Activated T-helper 1 cell treated with Interleukin-2 at 50 U/mL for 16 hours (primary cell): ENCODE results near the gene PTS.

Experiments
- DNase-seq: peaks from one replicate; pipeline ENCODE4 v3.0.0-alpha.2; 2020; ENCODE audit warnings: low read depth

The PTS gene

DNA sequence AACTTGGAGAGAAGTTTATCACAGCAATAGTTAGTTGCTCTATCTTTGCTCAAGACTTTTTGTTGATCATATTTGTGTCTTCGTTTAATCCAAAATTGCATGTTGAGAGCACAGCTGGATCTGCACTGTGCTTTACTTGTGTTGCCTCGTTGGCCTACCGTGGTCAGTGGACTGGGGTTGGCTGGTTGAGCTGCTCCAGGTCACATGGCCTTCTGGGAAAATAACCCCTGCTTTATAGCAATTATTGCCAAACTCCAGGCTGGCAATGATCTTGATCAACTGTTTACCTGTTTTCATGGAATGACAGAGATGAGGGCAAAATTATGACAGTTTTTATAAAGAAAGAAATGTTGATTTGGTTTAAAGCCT is 40.2 kb downstream of the PTS start:
- no peak for DNase-seq

DNA sequence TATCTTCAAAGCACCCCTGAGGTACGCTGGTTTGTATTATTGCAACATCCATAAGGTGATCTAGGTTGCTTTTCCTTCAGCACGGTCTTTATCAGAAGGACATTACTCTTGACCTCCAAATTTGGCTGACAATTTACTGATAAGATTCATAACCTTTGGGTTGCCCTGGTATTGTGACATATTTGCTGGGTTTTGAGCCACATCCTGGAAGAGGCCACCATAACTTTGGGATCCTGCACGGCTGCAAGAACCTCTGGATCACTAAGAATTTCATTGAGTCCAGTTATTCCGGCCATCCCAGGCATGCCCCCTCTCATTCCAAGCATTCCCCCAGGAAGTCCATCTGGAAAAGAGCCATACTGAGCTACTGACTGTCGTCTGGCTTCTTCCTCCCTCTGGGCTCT is 41.0 kb downstream of the PTS start:
- DNase-seq = no peak

DNA sequence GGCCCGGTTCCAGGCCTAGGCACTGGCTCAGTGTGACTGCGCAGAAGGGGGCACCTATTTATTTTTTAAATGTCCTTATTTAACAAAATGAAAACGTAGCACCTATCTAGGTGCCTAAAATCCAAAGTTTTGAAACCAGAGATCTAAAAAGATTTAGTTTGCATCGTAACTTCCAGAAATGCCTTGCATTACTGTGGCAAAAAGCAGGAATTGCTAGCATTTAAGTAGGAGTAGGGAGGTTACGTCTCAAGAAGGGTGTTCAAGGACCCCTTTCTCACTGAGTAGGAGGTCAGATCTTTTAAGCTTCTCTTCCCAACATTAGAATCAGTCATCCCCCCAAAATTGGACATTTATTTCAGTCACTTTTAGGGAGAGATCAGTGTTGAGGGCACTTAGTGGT is 42.2 kb downstream of the PTS start:
- DNase-seq = no peak

DNA sequence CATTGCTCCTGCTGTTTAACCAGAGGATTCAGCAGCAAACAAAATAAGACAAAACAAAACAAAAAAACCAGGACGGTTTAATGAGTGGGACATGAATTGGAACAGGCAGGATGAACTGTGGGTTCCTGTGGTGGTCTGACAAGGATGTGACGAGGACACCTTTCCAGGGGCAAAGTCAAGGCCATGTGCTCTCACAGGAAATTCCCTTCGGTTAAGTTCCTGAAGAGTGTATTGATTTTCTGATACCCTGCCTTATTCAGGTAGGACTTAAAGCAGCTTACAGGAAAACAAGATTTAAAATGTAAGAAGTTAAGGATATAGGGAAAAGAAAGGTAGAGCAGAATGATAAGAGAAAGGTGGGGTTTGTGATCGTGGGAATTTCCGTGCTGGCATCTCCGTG is 42.9 kb downstream of the PTS start:
- DNase-seq = no peak

DNA sequence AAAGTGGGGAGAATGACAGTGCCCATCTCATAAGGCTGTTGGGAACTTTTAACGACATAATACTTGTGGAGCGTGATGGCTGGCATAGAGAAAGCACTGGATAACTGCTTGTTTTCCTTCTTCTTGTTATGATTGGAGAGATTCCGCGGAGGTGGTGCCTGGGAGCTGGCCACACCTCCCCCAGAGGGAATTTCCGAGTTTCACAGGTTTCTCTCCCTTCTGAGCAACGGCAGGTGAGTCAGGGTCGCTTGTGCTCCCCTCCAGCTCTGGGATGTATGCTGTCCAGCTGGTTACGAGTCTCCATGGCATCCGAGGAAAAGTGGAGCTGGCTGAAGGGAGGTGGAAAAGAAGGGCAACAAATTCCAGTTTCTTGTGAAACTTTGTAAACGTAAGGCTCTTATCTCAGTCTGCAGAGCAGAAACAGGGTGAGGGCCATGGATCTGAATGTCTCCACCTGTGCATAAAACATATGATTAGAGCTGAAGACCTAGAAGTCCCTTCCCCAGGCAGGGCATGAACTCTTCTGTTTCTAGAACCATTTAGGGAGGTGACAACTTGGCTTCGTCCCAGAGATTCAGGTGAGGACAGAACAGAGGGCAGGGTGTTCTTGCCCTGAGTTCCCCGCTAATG is 44.4 kb downstream of the PTS start:
- DNase-seq = no peak

DNA sequence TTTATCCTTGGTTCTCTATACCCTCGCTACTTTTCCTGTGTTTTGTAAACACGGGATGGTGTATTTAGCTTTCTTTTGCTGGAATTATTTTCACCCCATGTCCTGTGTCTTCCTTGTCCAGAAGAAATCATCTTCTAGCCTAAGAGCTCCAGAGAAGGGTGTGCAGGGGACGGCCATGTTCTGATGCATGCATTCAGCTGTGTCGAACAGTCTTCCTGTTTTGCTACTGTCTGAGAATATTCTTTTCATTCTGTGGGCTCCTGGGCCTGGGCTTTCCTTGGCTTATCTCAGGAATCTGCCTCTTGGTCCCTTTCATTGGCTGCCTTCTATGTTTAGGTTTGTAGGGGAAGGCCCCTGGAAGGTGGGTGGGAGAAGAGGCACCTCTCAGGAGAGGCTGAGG is 45.0 kb downstream of the PTS start:
- no peak for DNase-seq

DNA sequence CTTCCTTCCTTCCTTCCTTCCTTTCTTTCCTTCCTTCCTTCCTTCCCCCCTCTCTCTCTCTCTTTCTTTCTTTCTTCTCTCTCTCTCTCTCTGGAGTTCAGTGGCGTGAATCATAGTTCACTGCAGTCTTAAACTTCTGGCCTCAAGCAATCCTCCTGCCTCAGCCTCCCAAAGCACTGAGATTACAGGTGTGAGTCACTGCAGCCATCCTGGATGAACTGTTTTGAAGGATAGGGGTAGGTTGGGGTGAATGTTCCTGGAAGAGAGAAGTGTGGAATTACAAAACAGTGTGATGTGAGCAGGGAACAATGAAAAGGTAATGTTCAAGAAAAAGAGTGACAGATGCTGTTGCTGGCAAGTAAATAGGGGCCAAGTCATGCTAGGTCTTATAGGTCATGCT is 46.8 kb downstream of the PTS start:
- no peak for DNase-seq

DNA sequence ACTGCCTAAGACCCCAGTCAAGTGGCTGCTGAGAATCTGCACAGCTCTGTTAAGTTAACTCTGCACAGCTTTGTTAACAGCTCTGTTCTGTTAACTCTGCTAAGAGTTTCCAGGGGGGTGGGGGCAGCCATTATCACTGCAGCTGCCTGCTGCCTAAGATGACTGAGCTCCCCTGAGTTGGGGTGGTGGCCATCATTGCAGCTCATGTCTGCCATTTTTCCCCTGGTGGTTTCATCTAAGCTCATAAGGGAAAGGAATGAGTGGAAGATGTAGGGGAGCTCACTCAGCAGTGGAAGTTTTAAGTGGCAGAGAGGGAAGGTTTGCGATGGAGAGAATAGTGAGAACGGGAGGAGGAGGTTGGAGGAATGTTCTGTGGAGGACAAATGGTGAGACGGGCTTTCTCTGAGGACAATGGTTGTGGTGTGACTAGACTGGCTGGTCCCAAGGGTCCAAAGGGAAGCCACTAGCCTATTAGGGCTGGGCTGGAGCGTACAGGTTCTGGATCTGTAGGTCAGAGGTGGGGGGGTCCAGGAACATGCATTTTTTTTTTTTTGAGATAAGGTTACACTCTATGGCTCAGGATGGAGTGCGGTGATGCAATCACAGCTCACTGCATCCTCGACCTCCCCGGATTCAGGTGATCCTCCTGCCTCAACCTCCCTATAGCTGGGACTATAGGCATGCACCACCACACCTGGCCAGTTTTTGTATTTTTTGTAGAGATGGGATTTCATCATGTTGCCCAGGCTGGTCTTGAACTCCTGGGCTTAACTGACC is 48.0 kb downstream of the PTS start:
- DNase-seq = no peak

DNA sequence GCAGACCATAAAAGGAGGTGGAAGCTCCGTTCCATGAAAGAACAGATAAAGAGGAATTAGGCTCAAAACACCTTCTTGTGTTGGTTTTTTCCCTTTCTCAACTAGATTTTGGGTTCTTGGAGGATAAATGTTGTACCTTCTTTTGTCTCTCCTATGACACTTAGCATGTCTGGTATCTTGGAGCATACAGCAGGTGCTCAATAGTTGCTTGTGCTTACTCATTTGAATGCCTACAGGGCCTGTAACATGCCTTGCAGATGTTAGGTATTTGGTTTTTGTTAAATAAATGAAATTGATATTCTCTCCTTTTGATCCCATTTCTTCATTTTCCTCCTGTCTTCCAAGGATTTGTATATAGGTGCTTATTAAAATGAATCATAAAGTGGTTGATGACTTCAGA is 50.8 kb downstream of the PTS start:
- DNase-seq = no peak

DNA sequence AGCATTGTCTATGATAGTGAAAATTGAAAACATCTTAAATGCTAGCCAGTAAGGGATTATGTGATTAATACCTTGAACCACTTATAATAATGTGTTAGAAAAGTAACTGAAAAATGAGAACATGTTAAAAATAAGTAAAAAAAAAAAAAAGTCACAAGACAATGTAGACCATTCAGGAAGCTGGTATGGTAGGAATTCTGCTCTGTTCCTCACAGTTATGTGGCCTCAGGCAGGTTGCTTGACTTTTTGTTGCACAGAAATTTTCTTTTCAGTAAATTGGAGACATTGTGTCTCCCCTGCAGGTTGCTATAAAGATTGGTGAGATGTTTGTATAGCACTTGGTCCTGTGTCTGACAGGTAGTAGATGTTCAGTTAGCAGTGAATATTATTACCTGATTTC is 51.7 kb downstream of the PTS start:
- no peak for DNase-seq

DNA sequence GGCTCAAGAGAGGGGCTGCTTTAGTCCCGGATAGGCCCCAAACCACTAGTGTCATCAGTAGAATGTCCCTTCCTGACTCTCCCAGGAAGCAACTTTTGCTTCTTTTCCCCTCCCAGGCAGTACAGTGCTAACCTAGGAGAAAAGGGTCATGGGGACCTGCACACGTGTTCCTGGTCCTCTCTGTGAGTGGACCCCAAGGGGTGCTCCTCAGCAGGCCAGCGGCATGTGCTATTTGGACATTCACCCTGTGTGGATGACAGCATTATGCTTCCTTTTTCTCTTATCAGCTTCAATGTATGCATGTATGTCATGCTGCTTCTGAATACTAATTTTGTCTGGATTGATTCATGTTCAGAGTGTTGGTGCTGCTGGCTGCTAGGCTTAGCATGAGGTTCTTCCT is 52.6 kb downstream of the PTS start:
- DNase-seq = no peak

DNA sequence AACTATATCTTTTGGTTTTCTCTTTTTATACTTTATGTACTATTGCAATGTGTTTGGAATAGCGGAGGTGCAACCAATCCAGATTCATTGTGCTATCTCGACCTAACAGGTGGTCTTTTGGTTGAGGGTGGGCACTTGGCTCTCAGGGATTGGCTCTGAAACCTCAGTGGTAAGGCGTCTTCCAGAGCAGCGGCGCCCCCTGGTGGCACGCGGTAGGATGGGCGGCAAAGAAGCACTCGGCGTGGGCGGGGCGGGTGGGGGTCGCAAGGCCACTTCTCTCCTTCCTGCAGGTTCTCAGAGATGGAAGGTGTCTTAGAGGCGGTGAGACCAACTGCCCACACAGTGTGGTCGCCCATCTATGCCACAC is 53.7 kb downstream of the PTS start:
- peak; percentile 56 for DNase-seq

DNA sequence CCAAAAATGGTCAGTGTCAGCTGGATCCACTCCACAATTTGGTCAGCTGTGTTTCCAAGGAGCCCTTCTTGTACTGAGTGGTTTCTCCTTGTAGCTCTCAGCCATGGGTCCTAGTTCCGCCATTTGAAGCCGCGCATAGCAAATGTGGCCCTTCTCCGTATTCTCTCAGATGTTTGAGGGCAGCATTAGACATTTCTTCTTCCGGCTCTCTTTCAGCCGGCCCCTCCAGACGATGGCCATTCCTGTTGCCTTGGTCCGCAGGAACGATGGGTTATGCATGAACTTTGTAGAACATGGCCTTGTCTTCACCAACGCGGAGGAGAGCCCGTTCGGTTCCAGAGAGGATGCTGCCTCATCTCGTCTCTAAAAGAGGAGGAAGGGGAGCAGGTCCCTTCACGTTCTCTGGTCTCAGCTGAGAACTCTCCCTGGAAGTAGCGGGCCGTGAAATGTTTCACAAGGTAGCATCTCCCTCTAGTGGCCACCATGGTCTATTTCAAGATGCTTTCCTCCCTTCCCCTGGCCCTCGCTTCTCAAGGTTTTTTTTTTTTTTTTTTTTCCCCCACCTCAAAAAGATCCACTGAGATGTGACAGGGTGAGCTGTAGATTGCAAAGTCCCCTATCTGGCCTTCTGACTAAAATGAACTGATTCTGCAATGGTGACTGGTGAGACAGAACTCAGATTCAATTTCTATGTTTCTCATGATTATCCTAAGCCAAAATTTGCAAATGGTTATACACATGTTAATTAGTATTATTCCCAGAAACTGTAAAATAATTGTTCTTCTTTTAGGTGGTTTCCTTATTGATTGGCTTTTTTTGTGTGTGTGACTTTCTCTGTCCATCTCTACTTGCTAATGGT is 54.3 kb downstream of the PTS start:
- DNase-seq = peak; percentile 36

DNA sequence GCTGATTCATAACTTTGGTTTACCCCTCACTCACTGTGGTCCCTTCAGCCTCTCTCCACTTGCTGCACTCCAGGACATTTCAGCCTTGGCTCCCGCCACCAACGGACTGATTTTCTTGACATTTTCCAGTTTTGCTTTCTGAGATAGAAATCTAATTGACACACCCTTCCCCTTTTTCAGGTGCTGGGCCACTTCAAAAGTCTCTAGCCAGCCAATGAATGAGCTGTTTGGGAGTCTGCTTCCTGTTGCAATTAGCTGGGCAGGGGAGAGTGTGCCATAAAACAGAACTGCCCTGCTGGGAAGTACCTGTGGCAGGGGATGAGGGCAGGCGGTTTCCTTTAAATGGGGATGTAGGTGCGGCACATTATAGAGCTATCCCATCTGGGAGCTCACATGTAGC is 55.5 kb downstream of the PTS start:
- DNase-seq = no peak
